Esophagus (tissue), 2 donors: Measurements from ENCODE around the gene PTCH1. TPM values are rescaled to one million over a fixed set of nuclear protein-coding genes. Genes with fewer than 3 reads are reported as not detected.

Experiments used
- H3K27ac ChIP-seq, 2 donors: one replicate each; pipeline ENCODE4 v1.5.1; 2013; ENCODE audit warnings: low read depth in 2 of 2, mild to moderate bottlenecking in 2 of 2, inconsistent platforms in 1 of 2, low read length in 1 of 2, moderate library complexity in 1 of 2
- H3K27me3 ChIP-seq, 2 donors: one replicate each; pipeline ENCODE4 v1.6.1; 2013; ENCODE audit warnings: low read length in 2 of 2, control low read depth in 1 of 2, mild to moderate bottlenecking in 1 of 2; ENCODE audit not compliant: insufficient read depth in 2 of 2, control insufficient read depth in 1 of 2
- H3K36me3 ChIP-seq, 2 donors: one replicate each; pipeline ENCODE4 v1.6.1; 2013; ENCODE audit warnings: low read length in 1 of 2; ENCODE audit not compliant: control insufficient read depth in 2 of 2, insufficient read depth in 2 of 2
- H3K4me1 ChIP-seq, 2 donors: one replicate each; pipeline ENCODE4 v1.6.1; 2013; ENCODE audit warnings: low read length in 1 of 2; ENCODE audit not compliant: control insufficient read depth in 2 of 2, insufficient read depth in 2 of 2
- H3K4me3 ChIP-seq, 2 donors: one replicate each; pipeline ENCODE4 v1.5.1; 2013; ENCODE audit warnings: low read length in 2 of 2, mild to moderate bottlenecking in 2 of 2, low read depth in 1 of 2, moderate library complexity in 1 of 2
- H3K9me3 ChIP-seq, 2 donors: one replicate each; pipeline ENCODE4 v1.6.1; 2013; ENCODE audit warnings: mild to moderate bottlenecking in 2 of 2, low read depth in 1 of 2, low read length in 1 of 2, moderate library complexity in 1 of 2; ENCODE audit not compliant: control insufficient read depth in 2 of 2, insufficient read depth in 1 of 2
- WGBS, 2 donors: extraction: QIAGEN DNeasy Blood & Tissue Kit; methylation state at CpG; one replicate each; pipeline ENCODE4 v1.1.7; 2013; 5-methylcytosine and 5-hydroxymethylcytosine counted together
- polyA plus RNA-seq, 2 donors: library from polyadenylated mRNA; stranded (reverse); fragments of 200-250 nt; gene quantifications; one replicate each; pipeline ENCODE4 v1.2.3, GENCODE V29; 2013
- donor health status: healthy with polysubstance abuse.
- donor health status: Bipolar disorder and iron deficiency.

PTCH1 gene
- polyA plus RNA-seq, 2 donors: 2.4 to 2.8 TPM

- no peaks in the 10 kb centered on the region for H3K36me3 ChIP-seq
- no peak overlapping the region for H3K4me3 ChIP-seq
- H3K4me1 ChIP-seq: no peaks in the 10 kb centered on the region
- H3K27me3 ChIP-seq: no peaks in the 10 kb centered on the region
- no peaks in the 10 kb centered on the region for H3K9me3 ChIP-seq
- H3K27ac ChIP-seq: no peak overlapping the region
- 86 to 88% methylated on average over 6 of the region's 6 CpGs for WGBS, 2 donors
Measured at GRCh38 chr9:95437559-95437958, 79.2 kb downstream of the PTCH1 start.

GRCh38 chr9:95436416-95436815, 80.4 kb downstream of the PTCH1 start:
- 88 to 91% methylated on average over 7 of the region's 7 CpGs for WGBS, 2 donors
- no peaks in the 10 kb centered on the region for H3K4me1 ChIP-seq

GRCh38 chr9:95435074-95435728, 81.6 kb downstream of the PTCH1 start:
- WGBS, 2 donors: 76 to 82% methylated on average over 6 of the region's 6 CpGs
- Histone ChIP-seq H3K27ac (no peak overlapping the region), H3K27me3 (no peaks in the 10 kb centered on the region), H3K9me3 (no peaks in the 10 kb centered on the region), H3K4me3 (no peak overlapping the region), H3K4me1 (no peaks in the 10 kb centered on the region), H3K36me3 (no peaks in the 10 kb centered on the region)

More at GRCh38 chr9:95436416-95436815, 80.4 kb downstream of the PTCH1 start:
- no peaks in the 10 kb centered on the region for H3K36me3 ChIP-seq
- no peaks in the 10 kb centered on the region for H3K9me3 ChIP-seq
- H3K27ac ChIP-seq: no peak overlapping the region
- H3K4me3 ChIP-seq: no peak overlapping the region
- H3K27me3 ChIP-seq: no peaks in the 10 kb centered on the region

- Histone ChIP-seq H3K27me3 (no peaks in the 10 kb centered on the region), H3K4me3 (no peak overlapping the region), H3K4me1 (no peaks in the 10 kb centered on the region), H3K36me3 (no peaks in the 10 kb centered on the region), H3K9me3 (no peaks in the 10 kb centered on the region), H3K27ac (no peak overlapping the region)
- 82 to 84% methylated on average over 25 of the region's 25 CpGs for WGBS, 2 donors
Measured at GRCh38 chr9:95434116-95435073, 82.4 kb downstream of the PTCH1 start.

DNA sequence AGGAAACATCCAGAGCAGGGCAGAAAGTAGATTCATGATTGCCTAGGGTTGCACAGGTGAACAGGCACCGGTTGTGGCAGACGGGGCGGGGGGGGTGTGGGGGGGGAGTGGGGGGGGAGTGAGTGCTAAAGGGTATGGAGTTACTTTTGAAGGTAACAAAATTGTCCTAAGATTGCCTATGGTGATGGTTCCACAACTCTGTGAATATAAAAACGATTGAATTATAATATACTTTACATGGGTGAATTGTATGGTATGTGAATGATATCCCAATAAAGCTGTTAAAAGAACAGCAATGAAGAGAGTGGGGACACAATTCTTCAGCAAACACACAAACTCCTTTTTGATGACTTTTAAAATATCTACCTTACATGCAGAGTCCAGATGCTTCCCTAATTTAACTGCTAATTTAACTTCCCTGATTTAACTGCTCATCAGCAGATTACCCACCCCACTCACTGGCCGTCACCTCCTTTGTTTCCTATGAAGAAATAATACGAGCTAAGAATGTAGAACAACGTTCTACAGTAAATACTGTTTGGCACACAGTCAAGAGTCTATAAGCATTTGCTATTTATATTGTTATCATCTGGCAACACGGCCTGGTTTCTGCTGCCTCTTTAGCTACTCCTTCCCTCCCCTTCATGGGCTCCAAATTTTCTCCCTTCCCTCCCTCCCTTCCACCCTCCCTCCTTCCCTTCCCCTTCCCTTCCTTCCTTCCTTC, 83.5 kb downstream of the PTCH1 start:
- Histone ChIP-seq H3K4me1 (no peaks in the 10 kb centered on the region), H3K9me3 (no peaks in the 10 kb centered on the region)
- WGBS, 2 donors: 44 to 48% methylated on average over 8 of the region's 8 CpGs

GRCh38 chr9:95431286-95431685, 85.5 kb downstream of the PTCH1 start:
- Histone ChIP-seq H3K4me3 (no peak overlapping the region), H3K9me3 (no peaks in the 10 kb centered on the region), H3K36me3 (no peaks in the 10 kb centered on the region), H3K27ac (no peak overlapping the region), H3K27me3 (no peaks in the 10 kb centered on the region), H3K4me1 (no peaks in the 10 kb centered on the region)
- WGBS, 2 donors: 92 to 97% methylated on average over 1 of the region's 1 CpG

More for the DNA sequence above, 83.5 kb downstream of the PTCH1 start:
- no peaks in the 10 kb centered on the region for H3K36me3 ChIP-seq
- H3K27ac ChIP-seq: no peak overlapping the region
- H3K4me3 ChIP-seq: no peak overlapping the region
- H3K27me3 ChIP-seq: no peaks in the 10 kb centered on the region

- no peaks in the 10 kb centered on the region for H3K4me1 ChIP-seq
- H3K27ac ChIP-seq: no peak overlapping the region
- H3K36me3 ChIP-seq: no peaks in the 10 kb centered on the region
- H3K9me3 ChIP-seq: no peaks in the 10 kb centered on the region
- H3K4me3 ChIP-seq: no peak overlapping the region
- 91 to 92% methylated on average over 7 of the region's 7 CpGs for WGBS, 2 donors
- no peaks in the 10 kb centered on the region for H3K27me3 ChIP-seq
Measured at GRCh38 chr9:95429948-95430620, 86.7 kb downstream of the PTCH1 start.

GRCh38 chr9:95429096-95429495, 87.7 kb downstream of the PTCH1 start:
- Histone ChIP-seq H3K27me3 (no peaks in the 10 kb centered on the region), H3K4me3 (no peak overlapping the region), H3K9me3 (no peaks in the 10 kb centered on the region), H3K27ac (no peak overlapping the region), H3K4me1 (no peaks in the 10 kb centered on the region), H3K36me3 (no peaks in the 10 kb centered on the region)
- 92% methylated on average over 10 of the region's 10 CpGs for WGBS, 2 donors
